HepG2 (cell line): Measurements from ENCODE around the gene GADD45B. TPM values are rescaled to one million over a fixed set of nuclear protein-coding genes. Genes with fewer than 3 reads are reported as not detected.
A peak's percentile ranks its signal among the peaks of the same experiment; 100 is the strongest.

Experiments used
- BRCA1 ChIP-seq: sonication (generic); formaldehyde crosslinking; IDR thresholded peaks from 2 replicates; pipeline ENCODE4 v1.4.0; 2020; ENCODE audit warnings: missing genetic modification reagents
- BRF2 ChIP-seq: sonication (generic); formaldehyde crosslinking; IDR thresholded peaks from 2 replicates; pipeline ENCODE4 v1.8.1; 2022; ENCODE audit warnings: mild to moderate bottlenecking, missing genetic modification reagents
- E2F1 ChIP-seq: sonication (generic); formaldehyde crosslinking; IDR thresholded peaks from 2 replicates; pipeline ENCODE4 v1.5.0; 2020; ENCODE audit warnings: missing genetic modification reagents
- FIP1L1 ChIP-seq: fragments of 200-400 bp; formaldehyde crosslinking; IDR thresholded peaks from 2 replicates; pipeline ENCODE4 v1.6.1; 2018; ENCODE audit warnings: low read depth, mild to moderate bottlenecking, low read length, moderate library complexity, borderline replicate concordance; ENCODE audit not compliant: insufficient read depth
- FOXK1 ChIP-seq: sonication (generic); formaldehyde crosslinking; IDR thresholded peaks from 2 replicates; pipeline ENCODE4 v1.4.0; 2020; ENCODE audit warnings: low read depth, missing genetic modification reagents, borderline replicate concordance
- JUND ChIP-seq: sonication (generic); formaldehyde crosslinking; IDR thresholded peaks from 2 replicates; pipeline ENCODE4 v1.8.0; 2022; ENCODE audit warnings: mild to moderate bottlenecking, missing genetic modification reagents
- KLF11 ChIP-seq: IDR thresholded peaks from 2 replicates; pipeline ENCODE4 v1.6.1; 2016; ENCODE audit warnings: missing compliant biosample characterization
- MBNL3 ChIP-seq: fragments of 250-450 bp; sonication (Bioruptor Pico); conservative IDR thresholded peaks from 2 replicates; pipeline ENCODE4 v1.8.0; 2022; ENCODE audit warnings: mild to moderate bottlenecking, inconsistent platforms
- MIER3 ChIP-seq: IDR thresholded peaks from 2 replicates; pipeline ENCODE4 v1.6.1; 2016; ENCODE audit warnings: missing compliant biosample characterization, borderline replicate concordance
- POGZ ChIP-seq: sonication (generic); formaldehyde crosslinking; IDR thresholded peaks from 2 replicates; pipeline ENCODE4 v1.4.0; 2020; ENCODE audit warnings: mild to moderate bottlenecking, missing genetic modification reagents
- REST ChIP-seq, 2 experiments: IDR thresholded peaks; 2 replicates each; pipeline ENCODE4 v1.6.1; 2011 to 2012; ENCODE audit warnings: low read length in 2 of 2, borderline replicate concordance in 1 of 2, low read depth in 1 of 2, mild to moderate bottlenecking in 1 of 2, moderate library complexity in 1 of 2
- SIX4 ChIP-seq: sonication (generic); formaldehyde crosslinking; IDR thresholded peaks from 2 replicates; pipeline ENCODE4 v1.4.0; 2020; ENCODE audit warnings: missing genetic modification reagents
- U2AF2 ChIP-seq: fragments of 200-400 bp; formaldehyde crosslinking; IDR thresholded peaks from 2 replicates; pipeline ENCODE4 v1.6.1; 2017; ENCODE audit warnings: low read depth, mild to moderate bottlenecking, low read length
- YY1 ChIP-seq: IDR thresholded peaks from 2 replicates; pipeline ENCODE4 v1.6.1; 2011; ENCODE audit warnings: low read length, low read depth, moderate library complexity, mild to moderate bottlenecking; ENCODE audit not compliant: insufficient read depth, insufficient replicate concordance
- ZNF20 ChIP-seq: sonication (generic); formaldehyde crosslinking; IDR thresholded peaks from 2 replicates; pipeline ENCODE4 v1.4.0; 2020; ENCODE audit warnings: mild to moderate bottlenecking, moderate library complexity, missing genetic modification reagents
- ZNF670 ChIP-seq: sonication (generic); formaldehyde crosslinking; IDR thresholded peaks from 2 replicates; pipeline ENCODE4 v1.8.0; 2022; ENCODE audit warnings: mild to moderate bottlenecking, missing genetic modification reagents, borderline replicate concordance
- polyA plus RNA-seq, 8 experiments: library from polyadenylated mRNA; depleted of rRNA in 3 of 8; stranded (reverse) in 7 of 8; unstranded in 1 of 8; fragments of >200 nt; fragmentation: Illumina TruSeq in 4 of 8; extraction: Trizol in 4 of 8; gene quantifications; 2 replicates each; pipeline versions ENCODE4 v1.2.1 to v1.2.3, GENCODE V29; 2011 to 2016; ENCODE audit warnings: low read depth in 4 of 8, missing spikeins in 1 of 8, mixed read lengths in 1 of 8; ENCODE audit not compliant: insufficient read depth in 1 of 8
- total RNA-seq, 5 experiments: library from RNA; depleted of rRNA; stranded (reverse); fragments of >200 nt; fragmentation: Illumina TruSeq; extraction: Trizol; gene quantifications; 2 replicates each; pipeline ENCODE4 v1.2.3, GENCODE V29; 2016; ENCODE audit warnings: low read depth in 1 of 5
- TF ChIP-seq, protein P1 (sequence below): sonication (generic); formaldehyde crosslinking; IDR thresholded peaks from 2 replicates; pipeline ENCODE4 v1.5.1; 2020; ENCODE audit warnings: mild to moderate bottlenecking, missing genetic modification reagents, moderate library complexity
- TF ChIP-seq, protein P2 (sequence below): sonication (generic); formaldehyde crosslinking; IDR thresholded peaks from 2 replicates; pipeline ENCODE4 v1.4.0; 2020; ENCODE audit warnings: missing genetic modification reagents

Gene GADD45B
- total and polyA plus RNA-seq, 2 of the 13 experiments (the other 11 are each of a cell fraction or from before 2014, with no cell fraction given) = 4.6 to 34.1 TPM

- TF ChIP-seq REST (IDR thresholded peaks at IDR 0.05; ENCODE audit: borderline replicate concordance in 1 of 2, low read depth in 1 of 2, low read length in 2 of 2) = no peak
- TF ChIP-seq, protein P1, sequence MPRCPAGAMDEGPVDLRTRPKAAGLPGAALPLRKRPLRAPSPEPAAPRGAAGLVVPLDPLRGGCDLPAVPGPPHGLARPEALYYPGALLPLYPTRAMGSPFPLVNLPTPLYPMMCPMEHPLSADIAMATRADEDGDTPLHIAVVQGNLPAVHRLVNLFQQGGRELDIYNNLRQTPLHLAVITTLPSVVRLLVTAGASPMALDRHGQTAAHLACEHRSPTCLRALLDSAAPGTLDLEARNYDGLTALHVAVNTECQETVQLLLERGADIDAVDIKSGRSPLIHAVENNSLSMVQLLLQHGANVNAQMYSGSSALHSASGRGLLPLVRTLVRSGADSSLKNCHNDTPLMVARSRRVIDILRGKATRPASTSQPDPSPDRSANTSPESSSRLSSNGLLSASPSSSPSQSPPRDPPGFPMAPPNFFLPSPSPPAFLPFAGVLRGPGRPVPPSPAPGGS = no peak
- no peak for TF ChIP-seq JUND (CRISPR knock-in tag)
- no peak for TF ChIP-seq POGZ (CRISPR knock-in tag)
- no peak for TF ChIP-seq BRCA1 (CRISPR knock-in tag)
- TF ChIP-seq SIX4 (CRISPR knock-in tag) = peak; percentile 98
- no peak for TF ChIP-seq U2AF2
- TF ChIP-seq MIER3 (CRISPR knock-in tag) = peak; percentile 80
- peak; percentile 98 for TF ChIP-seq FOXK1
- no peak for TF ChIP-seq YY1
- no peak for TF ChIP-seq KLF11 (CRISPR knock-in tag)
- no peak for TF ChIP-seq FIP1L1
- TF ChIP-seq E2F1 (CRISPR knock-in tag) = no peak
- TF ChIP-seq, protein P2, sequence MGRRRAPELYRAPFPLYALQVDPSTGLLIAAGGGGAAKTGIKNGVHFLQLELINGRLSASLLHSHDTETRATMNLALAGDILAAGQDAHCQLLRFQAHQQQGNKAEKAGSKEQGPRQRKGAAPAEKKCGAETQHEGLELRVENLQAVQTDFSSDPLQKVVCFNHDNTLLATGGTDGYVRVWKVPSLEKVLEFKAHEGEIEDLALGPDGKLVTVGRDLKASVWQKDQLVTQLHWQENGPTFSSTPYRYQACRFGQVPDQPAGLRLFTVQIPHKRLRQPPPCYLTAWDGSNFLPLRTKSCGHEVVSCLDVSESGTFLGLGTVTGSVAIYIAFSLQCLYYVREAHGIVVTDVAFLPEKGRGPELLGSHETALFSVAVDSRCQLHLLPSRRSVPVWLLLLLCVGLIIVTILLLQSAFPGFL (CRISPR knock-in tag) = no peak
- TF ChIP-seq ZNF670 (CRISPR knock-in tag) = no peak
- TF ChIP-seq BRF2 (CRISPR knock-in tag) = no peak
- no peak for TF ChIP-seq MBNL3 (CRISPR knock-in tag)
- TF ChIP-seq ZNF20 (CRISPR knock-in tag) = no peak
These were observed 31.2 kb downstream of the GADD45B start (continued) for GRCh38 chr19:2507109-2507508.
